Activated naive CD4-positive, alpha-beta T cell treated with anti-CD3 and anti-CD28 coated beads, Interleukin-2, amount 50 U/mL, for 24 hours (primary cell): ENCODE results near the gene TLNRD1.
"Not testable (repeated sequence)": the region's sequence is repeated elsewhere in the genome, so short reads cannot be mapped to it uniquely, and the experiment has no call there.

Experiments used
- H3K27ac Mint-ChIP-seq: one replicate; pipeline ENCODE4 v1.8.0; 2021; ENCODE audit warnings: mild to moderate bottlenecking, mixed read lengths
- H3K27me3 Mint-ChIP-seq: one replicate; pipeline ENCODE4 v1.8.0; 2021; ENCODE audit warnings: mixed read lengths
- H3K36me3 Mint-ChIP-seq: one replicate; pipeline ENCODE4 v1.8.0; 2021; ENCODE audit warnings: mixed read lengths
- H3K4me1 Mint-ChIP-seq: one replicate; pipeline ENCODE4 v1.8.0; 2021; ENCODE audit warnings: mixed read lengths
- H3K4me3 Mint-ChIP-seq: one replicate; pipeline ENCODE4 v1.8.0; 2021; ENCODE audit warnings: mild to moderate bottlenecking, mixed read lengths
- H3K9me3 Mint-ChIP-seq: one replicate; pipeline ENCODE4 v1.8.0; 2021; ENCODE audit warnings: mixed read lengths

TLNRD1 gene

DNA sequence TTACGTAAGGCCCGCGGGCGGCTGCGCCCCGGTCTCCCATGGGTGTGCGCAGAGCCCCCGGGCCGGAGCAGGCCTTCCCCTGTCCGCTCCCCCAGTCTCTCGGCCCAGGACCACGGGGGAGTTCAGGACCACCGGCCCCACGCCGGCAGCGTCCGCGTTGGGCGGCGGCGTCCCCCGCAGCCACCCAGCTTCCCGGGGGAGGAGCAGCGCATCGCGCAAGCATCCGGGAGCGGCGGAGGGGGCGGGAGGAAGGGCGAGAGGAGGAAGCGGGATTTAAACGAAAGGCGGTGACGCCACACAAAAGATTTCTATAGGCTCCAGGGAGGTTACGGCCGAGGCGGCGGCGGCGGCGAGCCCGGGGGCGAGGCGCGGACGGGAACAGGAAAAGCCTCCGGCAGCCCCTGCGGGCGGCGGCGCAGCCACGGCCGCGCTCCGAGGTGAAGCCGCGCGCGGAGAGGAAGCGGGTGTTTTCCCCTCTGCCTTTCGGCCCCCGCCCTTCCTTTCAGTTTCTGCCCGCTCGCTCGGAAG lies at the start of gene TLNRD1:
TLNRD1 (plus strand) TSS at position 300 of the 528 bp plus-strand sequence. CDS start 1,349 bp downstream, outside the sequence.
- peaks cover 6% of the 10 kb centered on the region for H3K36me3 Mint-ChIP-seq
- peak within 1 kb of the TSS; percentile 97 for H3K4me3 Mint-ChIP-seq
- no peaks in the 10 kb centered on the region for H3K27me3 Mint-ChIP-seq
- peaks cover 46% of the 10 kb centered on the region for H3K4me1 Mint-ChIP-seq
- no peaks in the 10 kb centered on the region for H3K9me3 Mint-ChIP-seq
- H3K27ac Mint-ChIP-seq = peak within 1 kb of the TSS; percentile 99

- Mint-ChIP-seq H3K4me3 (no peak overlapping the region), H3K27ac (no peak overlapping the region), H3K4me1 (peaks cover 19% of the 10 kb centered on the region), H3K9me3 (no peaks in the 10 kb centered on the region), H3K27me3 (no peaks in the 10 kb centered on the region), H3K36me3 (peaks cover 20% of the 10 kb centered on the region)
These were observed 48.8 kb upstream of the TLNRD1 start for GRCh38 chr15:80951941-80952340.

DNA sequence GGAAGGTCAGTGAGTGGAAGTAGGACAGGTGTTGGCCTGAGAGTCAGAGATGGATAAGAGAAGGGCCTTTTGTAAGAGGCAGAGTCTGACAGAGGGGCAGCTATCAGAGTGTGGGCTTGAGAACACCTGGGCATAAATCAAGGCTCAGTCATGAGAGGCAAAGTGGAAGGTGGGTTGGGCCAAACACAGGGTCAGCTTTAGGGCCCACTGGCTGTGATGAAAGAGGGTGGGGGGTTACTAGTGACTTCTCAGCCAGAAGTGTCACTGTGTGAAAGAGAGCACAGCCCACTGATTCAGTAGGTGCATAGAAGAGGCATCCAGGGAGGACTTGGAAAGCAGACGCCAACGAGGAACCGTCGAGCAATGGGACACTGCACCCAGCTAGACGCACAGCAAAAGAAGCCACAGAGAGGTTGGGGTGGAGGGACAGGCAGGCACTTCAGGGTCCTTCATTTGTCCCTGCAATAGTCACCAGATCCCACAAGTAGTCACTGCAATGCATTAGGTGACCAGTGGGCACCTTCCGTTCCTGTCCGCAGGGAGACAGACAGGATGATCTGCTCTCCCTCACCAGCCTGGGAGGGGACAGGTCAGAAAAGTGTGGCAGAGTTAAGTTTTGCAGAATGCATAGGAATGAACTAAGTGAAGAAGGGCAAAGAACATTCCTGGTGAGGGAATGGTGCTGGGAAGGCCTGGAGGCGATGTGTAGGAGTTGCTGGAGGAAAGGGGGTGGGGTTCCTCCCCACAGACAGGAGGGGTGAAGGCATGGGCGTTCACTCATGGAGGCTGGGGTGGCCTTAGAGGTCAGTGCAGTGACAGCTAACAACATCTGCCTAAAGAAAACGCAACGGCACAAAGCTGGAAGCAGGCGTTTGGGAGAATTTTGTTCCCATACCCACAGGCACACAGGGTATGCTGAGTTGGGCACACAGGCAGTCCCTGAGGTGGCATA lies 47.4 kb upstream of the TLNRD1 start:
- Mint-ChIP-seq H3K27ac (peak overlapping the region; percentile 59), H3K4me1 (peaks cover 19% of the 10 kb centered on the region), H3K4me3 (no peak overlapping the region), H3K27me3 (no peaks in the 10 kb centered on the region), H3K9me3 (no peaks in the 10 kb centered on the region), H3K36me3 (peaks cover 20% of the 10 kb centered on the region)

DNA sequence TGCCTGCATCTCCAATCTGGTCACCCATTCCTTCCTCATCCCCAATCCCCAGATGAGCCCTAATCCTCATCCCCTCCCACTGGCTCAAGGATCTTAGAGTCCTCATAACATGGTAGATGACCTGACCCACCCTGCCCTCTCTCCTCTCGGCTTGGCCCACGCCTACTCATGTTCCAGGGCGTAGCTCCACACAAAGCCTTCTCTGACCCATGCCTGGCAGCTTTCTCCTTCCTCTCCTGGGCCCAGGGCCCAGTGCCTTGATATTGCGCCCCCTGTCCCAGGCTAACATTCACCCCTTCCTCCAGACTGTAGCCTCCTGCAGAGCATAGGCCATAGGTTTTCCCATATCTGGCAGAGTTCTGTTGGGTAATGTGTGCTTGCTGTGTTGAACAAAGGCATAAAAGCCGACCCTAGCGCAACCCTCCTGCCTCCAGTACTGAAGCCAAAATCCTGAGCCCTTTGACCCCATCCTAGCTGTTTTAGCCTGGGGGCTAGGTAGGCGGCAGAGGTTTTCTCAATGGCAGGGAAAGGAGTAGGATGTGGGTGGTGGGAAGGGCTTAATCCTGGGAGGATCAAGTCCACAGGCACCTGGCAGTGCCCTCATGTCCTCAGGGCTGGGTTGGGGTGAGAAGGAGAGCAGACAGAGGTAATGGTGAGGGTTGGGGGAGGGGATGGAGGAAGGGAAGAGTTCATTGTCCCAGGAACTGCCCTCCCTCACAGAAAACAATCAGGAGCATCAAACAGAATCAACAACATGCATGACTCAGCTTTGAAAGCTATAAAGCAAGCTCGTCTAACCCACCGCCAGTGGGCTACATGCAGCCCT lies 46.6 kb upstream of the TLNRD1 start:
- no peaks in the 10 kb centered on the region for H3K27me3 Mint-ChIP-seq
- H3K36me3 Mint-ChIP-seq = peaks cover 20% of the 10 kb centered on the region
- H3K4me1 Mint-ChIP-seq = peaks cover 19% of the 10 kb centered on the region
- no peak overlapping the region for H3K4me3 Mint-ChIP-seq
- H3K9me3 Mint-ChIP-seq = no peaks in the 10 kb centered on the region
- H3K27ac Mint-ChIP-seq = no peak overlapping the region

GRCh38 chr15:80955571-80956452 lies 44.9 kb upstream of the TLNRD1 start:
- peaks cover 26% of the 10 kb centered on the region for H3K36me3 Mint-ChIP-seq
- H3K9me3 Mint-ChIP-seq = not testable (repeated sequence)

DNA sequence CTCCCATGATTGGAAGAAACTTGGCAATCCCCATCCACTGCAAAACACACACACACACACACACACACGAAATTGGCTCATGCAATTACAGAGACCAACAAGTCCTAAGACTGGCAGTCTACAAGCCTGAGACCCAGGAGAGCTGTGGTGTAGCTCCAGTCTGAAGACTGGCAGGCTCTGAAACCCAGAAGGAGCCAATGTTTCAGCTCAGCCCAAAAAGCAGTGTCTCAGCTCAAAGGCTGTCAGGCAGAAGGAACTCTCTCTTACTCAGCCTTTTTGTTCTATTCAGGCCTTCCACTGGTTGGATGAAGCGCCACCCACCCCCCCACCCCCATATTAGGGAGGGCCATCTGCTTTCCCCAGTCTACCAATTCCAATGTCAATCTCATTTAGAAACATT lies 43.2 kb upstream of the TLNRD1 start:
- no peaks in the 10 kb centered on the region for H3K27me3 Mint-ChIP-seq
- H3K9me3 Mint-ChIP-seq = no peaks in the 10 kb centered on the region
- peak overlapping the region; percentile 30 for H3K27ac Mint-ChIP-seq
- H3K36me3 Mint-ChIP-seq = peaks cover 24% of the 10 kb centered on the region
- peaks cover 23% of the 10 kb centered on the region for H3K4me1 Mint-ChIP-seq
- H3K4me3 Mint-ChIP-seq = no peak overlapping the region

More at GRCh38 chr15:80955571-80956452, 44.9 kb upstream of the TLNRD1 start:
- H3K4me1 Mint-ChIP-seq = peaks cover 19% of the 10 kb centered on the region
- H3K27me3 Mint-ChIP-seq, H3K4me3 Mint-ChIP-seq: not testable (repeated sequence)
- H3K27ac Mint-ChIP-seq = peak overlapping the region; percentile 24

DNA sequence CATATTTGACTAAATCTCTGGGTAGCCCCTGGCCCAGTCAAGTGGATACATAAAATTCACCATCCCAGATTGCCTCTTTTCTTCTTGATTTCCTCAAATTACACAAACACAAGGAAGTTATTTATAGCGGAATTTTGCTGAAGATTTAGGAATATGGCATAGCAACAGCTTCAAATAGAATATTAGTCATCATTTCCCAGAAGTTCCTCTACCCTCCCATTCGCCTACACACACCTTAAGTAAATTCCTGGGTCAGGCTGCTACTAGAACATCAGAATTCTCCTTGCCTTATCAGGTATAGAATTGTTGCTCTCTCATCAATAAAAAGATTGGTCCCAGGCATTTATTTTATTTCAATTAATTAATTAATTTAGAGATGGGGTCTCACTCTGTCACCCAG lies 42.7 kb upstream of the TLNRD1 start:
- H3K27me3 Mint-ChIP-seq = no peaks in the 10 kb centered on the region
- peaks cover 27% of the 10 kb centered on the region for H3K4me1 Mint-ChIP-seq
- no peak overlapping the region for H3K27ac Mint-ChIP-seq
- H3K9me3 Mint-ChIP-seq = no peaks in the 10 kb centered on the region
- H3K36me3 Mint-ChIP-seq = peaks cover 24% of the 10 kb centered on the region
- no peak overlapping the region for H3K4me3 Mint-ChIP-seq

GRCh38 chr15:80958818-80959495 lies 41.8 kb upstream of the TLNRD1 start:
- Mint-ChIP-seq H3K4me1 (peaks cover 30% of the 10 kb centered on the region), H3K27ac (no peak overlapping the region), H3K27me3 (no peaks in the 10 kb centered on the region), H3K4me3 (no peak overlapping the region), H3K9me3 (no peaks in the 10 kb centered on the region), H3K36me3 (peaks cover 26% of the 10 kb centered on the region)

DNA sequence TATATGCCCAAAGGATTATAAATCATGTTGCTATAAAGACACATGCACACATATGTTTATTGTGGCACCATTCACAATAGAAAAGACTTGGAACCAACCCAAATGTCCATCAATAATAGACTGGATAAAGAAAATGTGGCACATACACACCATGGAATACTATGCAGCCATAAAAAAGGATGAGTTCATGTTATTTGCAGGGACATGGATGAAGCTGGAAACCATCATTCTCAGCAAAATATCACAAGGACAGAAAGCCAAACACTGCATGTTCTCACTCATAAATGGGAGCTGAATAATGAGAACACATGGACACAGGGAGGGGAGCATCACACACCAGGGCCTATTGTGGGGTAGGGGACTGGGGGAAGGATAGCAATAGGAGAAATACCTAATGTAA lies 35.3 kb upstream of the TLNRD1 start:
- H3K27me3 Mint-ChIP-seq, H3K4me3 Mint-ChIP-seq, H3K27ac Mint-ChIP-seq, H3K9me3 Mint-ChIP-seq: not testable (repeated sequence)
- Mint-ChIP-seq H3K4me1 (peaks cover 29% of the 10 kb centered on the region), H3K36me3 (peaks cover 34% of the 10 kb centered on the region)

DNA sequence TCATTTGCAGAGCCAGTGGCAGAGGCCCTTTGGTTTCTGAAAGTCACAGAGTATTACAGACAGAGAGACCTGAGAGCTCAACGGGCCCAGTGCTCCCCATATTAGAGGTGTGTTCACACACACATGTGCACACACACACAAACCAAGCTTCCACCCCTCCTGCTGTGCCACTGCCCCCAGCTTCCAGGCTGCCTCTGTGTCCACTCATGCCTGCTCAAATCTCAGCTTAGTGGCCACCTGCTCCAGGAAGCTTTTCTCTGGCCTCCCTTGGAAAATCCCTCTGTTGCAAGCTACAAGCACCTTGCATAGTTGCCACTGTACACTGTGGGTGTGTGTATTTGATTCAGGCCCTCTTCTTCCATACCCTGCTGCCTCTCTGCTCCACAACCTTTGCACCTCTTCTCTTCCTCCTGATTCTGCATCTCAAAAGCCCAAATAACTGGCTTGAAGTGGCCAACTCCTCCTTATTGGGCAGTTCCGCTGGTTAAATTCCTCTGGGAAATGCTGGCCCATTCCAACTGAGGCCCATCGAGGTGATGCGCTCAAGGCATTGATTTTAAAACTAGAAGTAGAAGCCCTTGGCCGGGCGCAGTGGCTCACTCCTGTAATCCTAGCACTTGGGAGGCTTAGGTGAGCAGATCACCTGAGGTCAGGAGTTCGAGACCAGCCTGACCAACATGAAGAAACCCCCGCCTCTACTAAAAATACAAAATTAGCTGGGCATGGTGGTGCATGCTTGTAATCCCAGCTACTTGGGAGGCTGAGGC lies 34.1 kb upstream of the TLNRD1 start:
- peaks cover 31% of the 10 kb centered on the region for H3K36me3 Mint-ChIP-seq
- no peaks in the 10 kb centered on the region for H3K27me3 Mint-ChIP-seq
- no peak overlapping the region for H3K4me3 Mint-ChIP-seq
- H3K27ac Mint-ChIP-seq = no peak overlapping the region
- peaks cover 31% of the 10 kb centered on the region for H3K4me1 Mint-ChIP-seq
- H3K9me3 Mint-ChIP-seq = no peaks in the 10 kb centered on the region

GRCh38 chr15:80967451-80967850 lies 33.3 kb upstream of the TLNRD1 start:
- H3K36me3 Mint-ChIP-seq = peaks cover 29% of the 10 kb centered on the region
- peaks cover 28% of the 10 kb centered on the region for H3K4me1 Mint-ChIP-seq
- H3K27me3 Mint-ChIP-seq = no peaks in the 10 kb centered on the region
- no peak overlapping the region for H3K27ac Mint-ChIP-seq
- no peaks in the 10 kb centered on the region for H3K9me3 Mint-ChIP-seq
- no peak overlapping the region for H3K4me3 Mint-ChIP-seq

DNA sequence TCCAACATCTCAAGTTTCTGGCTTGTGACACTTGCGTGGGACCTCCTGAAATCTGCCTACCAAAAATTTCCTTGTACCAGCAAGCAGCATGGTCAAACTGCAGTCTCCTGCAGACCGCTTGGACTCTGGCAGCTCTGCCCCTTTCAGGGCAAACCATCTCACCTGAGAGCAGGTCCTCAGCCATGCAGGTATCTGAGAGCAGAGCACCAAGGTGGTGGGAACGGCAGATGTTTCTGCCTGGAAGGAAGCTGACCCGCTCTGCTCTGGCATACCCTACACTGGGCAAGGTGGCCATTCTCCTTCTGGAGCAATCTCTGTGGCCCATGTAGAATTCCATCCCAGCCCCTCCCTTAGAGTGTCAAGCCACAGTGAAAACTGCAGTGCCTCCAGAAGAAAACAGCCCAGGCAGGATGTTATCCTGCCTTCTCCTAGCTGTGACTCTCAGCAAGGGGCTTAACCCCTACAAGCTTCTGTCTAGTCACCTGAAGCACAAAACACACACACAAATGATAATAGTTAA lies 32.7 kb upstream of the TLNRD1 start:
- H3K4me1 Mint-ChIP-seq = peaks cover 22% of the 10 kb centered on the region
- H3K36me3 Mint-ChIP-seq = peaks cover 23% of the 10 kb centered on the region
- no peak overlapping the region for H3K4me3 Mint-ChIP-seq
- H3K9me3 Mint-ChIP-seq = no peaks in the 10 kb centered on the region
- H3K27me3 Mint-ChIP-seq = no peaks in the 10 kb centered on the region
- H3K27ac Mint-ChIP-seq = no peak overlapping the region

GRCh38 chr15:80969316-80969715 lies 31.4 kb upstream of the TLNRD1 start:
- peaks cover 16% of the 10 kb centered on the region for H3K4me1 Mint-ChIP-seq
- no peak overlapping the region for H3K4me3 Mint-ChIP-seq
- no peaks in the 10 kb centered on the region for H3K27me3 Mint-ChIP-seq
- no peak overlapping the region for H3K27ac Mint-ChIP-seq
- no peaks in the 10 kb centered on the region for H3K9me3 Mint-ChIP-seq
- H3K36me3 Mint-ChIP-seq = peaks cover 13% of the 10 kb centered on the region
